ENCODE measurements around the gene PRR35.

Gene PRR35

GRCh38 chr16:580141-580945, 20.1 kb downstream of the PRR35 start:
- no peak for DNase-seq (ENCODE audit: low spot score)

GRCh38 chr16:580946-581498, 20.8 kb downstream of the PRR35 start:
- no peak for DNase-seq (ENCODE audit: low spot score)

- no peak for DNase-seq (ENCODE audit: low spot score)
Measured at GRCh38 chr16:582218-582613, 22.0 kb downstream of the PRR35 start.

- DNase-seq (ENCODE audit: low spot score): no peak
Measured at GRCh38 chr16:582614-583331, 22.6 kb downstream of the PRR35 start.

GRCh38 chr16:583470-583814, 23.2 kb downstream of the PRR35 start:
- no peak for DNase-seq (ENCODE audit: low spot score)

- DNase-seq (ENCODE audit: low spot score): peak; percentile 25
Measured at GRCh38 chr16:583815-584591, 23.8 kb downstream of the PRR35 start.

GRCh38 chr16:585351-585750, 25.2 kb downstream of the PRR35 start:
- DNase-seq (ENCODE audit: low spot score): peak; percentile 24

- DNase-seq (ENCODE audit: low spot score): no peak
Measured at GRCh38 chr16:586047-586644, 26.0 kb downstream of the PRR35 start.

- DNase-seq (ENCODE audit: low spot score): peak; percentile 29
Measured at GRCh38 chr16:586645-587590, 26.7 kb downstream of the PRR35 start.

GRCh38 chr16:588639-588888, 28.4 kb downstream of the PRR35 start:
- peak; percentile 63 for DNase-seq (ENCODE audit: low spot score)

GRCh38 chr16:588889-589657, 28.9 kb downstream of the PRR35 start:
- peak; percentile 99 for DNase-seq (ENCODE audit: low spot score)

GRCh38 chr16:589658-590187, 29.5 kb downstream of the PRR35 start, which contains the start of gene RAB40C:
Gene RAB40C, plus strand, starts transcription at chr16:590066. Its CDS starts 226 bp downstream, at chr16:590292.
- DNase-seq (ENCODE audit: low spot score): peak; percentile 99

- DNase-seq (ENCODE audit: low spot score): no peak
Measured at GRCh38 chr16:590188-590814, 30.1 kb downstream of the PRR35 start.

- no peak for DNase-seq (ENCODE audit: low spot score)
Measured at GRCh38 chr16:590815-591200, 30.6 kb downstream of the PRR35 start.

GRCh38 chr16:591231-591630, 31.0 kb downstream of the PRR35 start:
- no peak for DNase-seq (ENCODE audit: low spot score)

GRCh38 chr16:591892-592517, 31.8 kb downstream of the PRR35 start:
- no peak for DNase-seq (ENCODE audit: low spot score)

GRCh38 chr16:592518-593306, 32.5 kb downstream of the PRR35 start:
- no peak for DNase-seq (ENCODE audit: low spot score)

- DNase-seq (ENCODE audit: low spot score): no peak
Measured at GRCh38 chr16:593406-593805, 33.2 kb downstream of the PRR35 start.
